Peyer's patch (tissue), 4 donors: ENCODE results near the gene UGCG.

ENCODE experiments used
- CTCF ChIP-seq, 6 experiments: fragments of 450-650 bp in 4 of 6; fragments of 200-600 bp in 2 of 6; sonication (generic) in 1 of 6; IDR thresholded peaks; one replicate each; pipeline ENCODE4 v1.5.1; 2017 to 2019; ENCODE audit warnings: antibody characterized with exemption in 6 of 6, mild to moderate bottlenecking in 3 of 6, moderate library complexity in 1 of 6
- POLR2A ChIP-seq, 2 donors: fragments of 450-650 bp; IDR thresholded peaks; one replicate each; pipeline ENCODE4 v1.5.1; 2017; ENCODE audit warnings: antibody characterized with exemption in 2 of 2, mild to moderate bottlenecking in 2 of 2, moderate library complexity in 2 of 2

GRCh38 chr9:111917980-111918379, 21.4 kb downstream of the UGCG start:
- TF ChIP-seq POLR2A (IDR thresholded peaks at IDR 0.05) (no peak), CTCF (IDR thresholded peaks at IDR 0.05) (no peak)
